H9 (cell line): Measurements from ENCODE around the gene PRSS22. TPM values are rescaled to one million over a fixed set of nuclear protein-coding genes. Genes with fewer than 3 reads are reported as not detected.

ENCODE experiments used
- DNase-seq: peaks from one replicate; pipeline ENCODE4 v3.0.0-alpha.2; 2017
- H2AFZ ChIP-seq: one replicate; pipeline ENCODE4 v1.6.1; 2013; ENCODE audit warnings: mild to moderate bottlenecking, low read length, control low read depth, moderate library complexity
- H2AK5ac ChIP-seq: 2 replicates; pipeline ENCODE4 v1.6.1; 2013; ENCODE audit warnings: low read length, control low read depth, mixed read lengths; ENCODE audit not compliant: insufficient read length
- H2BK120ac ChIP-seq: one replicate; pipeline ENCODE4 v1.6.1; 2013; ENCODE audit warnings: low read depth, mild to moderate bottlenecking, low read length, control low read depth, inconsistent platforms; ENCODE audit not compliant: poor library complexity, severe bottlenecking
- H2BK12ac ChIP-seq: 2 replicates; pipeline ENCODE4 v1.6.1; 2013; ENCODE audit warnings: low read length, control low read depth, mixed read lengths, low read depth; ENCODE audit not compliant: insufficient read length
- H2BK15ac ChIP-seq: 2 replicates; pipeline ENCODE4 v1.6.1; 2013; ENCODE audit warnings: low read depth, low read length, control low read depth
- H2BK20ac ChIP-seq: one replicate; pipeline ENCODE4 v1.6.1; 2013; ENCODE audit warnings: low read depth, mild to moderate bottlenecking, low read length, control low read depth, inconsistent platforms; ENCODE audit not compliant: poor library complexity, severe bottlenecking
- H2BK5ac ChIP-seq: 2 replicates; pipeline ENCODE4 v1.6.1; 2013; ENCODE audit warnings: low read length, control low read depth, mixed read lengths; ENCODE audit not compliant: insufficient read length
- H3K14ac ChIP-seq: 2 replicates; pipeline ENCODE4 v1.6.1; 2013; ENCODE audit warnings: low read length, control low read depth; ENCODE audit not compliant: insufficient read depth
- H3K18ac ChIP-seq: 2 replicates; pipeline ENCODE4 v1.6.1; 2013; ENCODE audit warnings: low read depth, mild to moderate bottlenecking, mixed read lengths, low read length, control low read depth; ENCODE audit not compliant: insufficient read length
- H3K23ac ChIP-seq: 2 replicates; pipeline ENCODE4 v1.6.1; 2013; ENCODE audit warnings: low read length, control low read depth, mixed read lengths, low read depth; ENCODE audit not compliant: insufficient read length
- H3K23me2 ChIP-seq: 2 replicates; pipeline ENCODE4 v1.6.1; 2013; ENCODE audit warnings: low read depth, mild to moderate bottlenecking, mixed read lengths, low read length, control low read depth; ENCODE audit not compliant: insufficient read length, poor library complexity, severe bottlenecking
- H3K27ac ChIP-seq: 2 replicates; pipeline ENCODE4 v1.5.1; 2013; ENCODE audit warnings: low read length, control low read depth, mixed read lengths, low read depth; ENCODE audit not compliant: insufficient read length
- H3K27me3 ChIP-seq: 2 replicates; pipeline ENCODE4 v1.6.1; 2013; ENCODE audit warnings: low read length, control low read depth, inconsistent platforms; ENCODE audit not compliant: insufficient read depth
- H3K4ac ChIP-seq: 2 replicates; pipeline ENCODE4 v1.6.1; 2013; ENCODE audit warnings: low read depth, mild to moderate bottlenecking, control low read depth, inconsistent platforms, low read length, moderate library complexity
- H3K4me1 ChIP-seq: 2 replicates; pipeline ENCODE4 v1.6.1; 2013; ENCODE audit warnings: low read length, control low read depth, inconsistent platforms; ENCODE audit not compliant: insufficient read depth
- H3K4me2 ChIP-seq: 2 replicates; pipeline ENCODE4 v1.6.1; 2013; ENCODE audit warnings: low read length, control low read depth, mixed read lengths; ENCODE audit not compliant: insufficient read length, insufficient read depth
- H3K56ac ChIP-seq: 2 replicates; pipeline ENCODE4 v1.6.1; 2013; ENCODE audit warnings: low read depth, mild to moderate bottlenecking, mixed read lengths, low read length, control low read depth; ENCODE audit not compliant: insufficient read length
- H3K79me1 ChIP-seq: 2 replicates; pipeline ENCODE4 v1.6.1; 2013; ENCODE audit warnings: low read depth, mild to moderate bottlenecking, moderate library complexity, low read length, control low read depth, inconsistent platforms; ENCODE audit not compliant: insufficient read depth, poor library complexity, severe bottlenecking
- H3K79me2 ChIP-seq: 2 replicates; pipeline ENCODE4 v1.6.1; 2013; ENCODE audit warnings: low read length, control low read depth, inconsistent platforms; ENCODE audit not compliant: insufficient read depth
- H3K9ac ChIP-seq: 2 replicates; pipeline ENCODE4 v1.6.1; 2013; ENCODE audit warnings: low read length, control low read depth, mixed read lengths; ENCODE audit not compliant: insufficient read length; ENCODE audit errors: extremely low read depth
- H3K9me3 ChIP-seq: one replicate; pipeline ENCODE4 v1.6.1; 2013; ENCODE audit warnings: low read depth, low read length, inconsistent platforms; ENCODE audit not compliant: control insufficient read depth
- H3T11ph ChIP-seq: one replicate; pipeline ENCODE4 v1.6.1; 2013; ENCODE audit warnings: mild to moderate bottlenecking, low read length, control low read depth, inconsistent platforms
- H4K20me1 ChIP-seq: one replicate; pipeline ENCODE4 v1.6.1; 2013; ENCODE audit not compliant: control insufficient read depth, insufficient read length, insufficient read depth
- H4K5ac ChIP-seq: 2 replicates; pipeline ENCODE4 v1.6.1; 2013; ENCODE audit warnings: low read depth, mild to moderate bottlenecking, mixed read lengths, low read length, control low read depth; ENCODE audit not compliant: insufficient read length
- H4K8ac ChIP-seq: replicated peaks from 2 replicates; pipeline ENCODE4 v1.6.1; 2013; ENCODE audit warnings: low read length, control low read depth, mixed read lengths, low read depth; ENCODE audit not compliant: insufficient read length
- H4K91ac ChIP-seq: 2 replicates; pipeline ENCODE4 v1.6.1; 2013; ENCODE audit warnings: low read depth, mild to moderate bottlenecking, moderate library complexity, mixed read lengths, low read length, control low read depth; ENCODE audit not compliant: insufficient read length
- H3K27ac Mint-ChIP-seq, 3 experiments: 2 replicates in 2 of 3; 3 replicates in 1 of 3; pipeline ENCODE4 v1.8.0; 2020 to 2021; ENCODE audit warnings: mixed read lengths in 3 of 3, mild to moderate bottlenecking in 1 of 3, moderate library complexity in 1 of 3
- H3K27me3 Mint-ChIP-seq: 2 replicates; pipeline ENCODE4 v1.8.0; 2021; ENCODE audit warnings: low read depth, mild to moderate bottlenecking, moderate library complexity, mixed read lengths
- H3K36me3 Mint-ChIP-seq, 3 experiments: 2 replicates in 2 of 3; 3 replicates in 1 of 3; pipeline ENCODE4 v1.8.0; 2020 to 2021; ENCODE audit warnings: low read depth in 3 of 3, mixed read lengths in 3 of 3; ENCODE audit not compliant: insufficient read depth in 1 of 3
- H3K4me1 Mint-ChIP-seq, 2 experiments: 2 replicates each; pipeline ENCODE4 v1.8.0; 2020; ENCODE audit warnings: mixed read lengths in 2 of 2
- H3K4me3 Mint-ChIP-seq, 2 experiments: 2 replicates in 1 of 2; 3 replicates in 1 of 2; pipeline ENCODE4 v1.8.0; 2020 to 2021; ENCODE audit warnings: mild to moderate bottlenecking in 2 of 2, mixed read lengths in 2 of 2, moderate library complexity in 1 of 2
- H3K9me3 Mint-ChIP-seq, 2 experiments: 2 replicates in 1 of 2; 3 replicates in 1 of 2; pipeline ENCODE4 v1.8.0; 2020; ENCODE audit warnings: mild to moderate bottlenecking in 2 of 2, mixed read lengths in 2 of 2, moderate library complexity in 1 of 2
- CTCF ChIP-seq: fragments of 200-600 bp; sonication (generic); conservative IDR thresholded peaks from 3 replicates; pipeline ENCODE4 v1.8.0; 2021; ENCODE audit warnings: antibody characterized with exemption, mild to moderate bottlenecking
- WGBS: extraction: QIAGEN DNeasy Blood & Tissue Kit; methylation state at CpG from one replicate; pipeline ENCODE4 v1.1.7; 2013; ENCODE audit warnings: missing lambda C conversion rate, low lambda C conversion rate, mixed read lengths; ENCODE audit not compliant: insufficient read length; ENCODE audit errors: extremely low coverage; 5-methylcytosine and 5-hydroxymethylcytosine counted together
- total RNA-seq: library from RNA; stranded (reverse); gene quantifications from 2 replicates; pipeline ENCODE4 v1.2.1, GENCODE V29; 2021

The PRSS22 gene
- total RNA-seq, 1 experiment from 2014 or later: 1.9 TPM

GRCh38 chr16:2830355-2830695, 27.6 kb downstream of the PRSS22 start:
- Histone ChIP-seq H3K9ac (no peak overlapping the region), H4K8ac (no peak overlapping the region), H3K23ac (no peak overlapping the region), H3K14ac (no peak overlapping the region), H2BK15ac (no peak overlapping the region), H3K79me2 (no peaks in the 10 kb centered on the region), H3K4me2 (no peak overlapping the region), H3K4ac (no peak overlapping the region), H2AFZ (no peak overlapping the region), H3K56ac (no peak overlapping the region), H3K23me2 (no peaks in the 10 kb centered on the region), H2AK5ac (no peak overlapping the region), H2BK20ac (no peak overlapping the region), H2BK120ac (no peak overlapping the region), H3K9me3 (no peaks in the 10 kb centered on the region), H3K27ac (no peak overlapping the region), H2BK5ac (no peak overlapping the region), H4K5ac (no peak overlapping the region), H3K4me1 (no peaks in the 10 kb centered on the region), H3K27me3 (no peaks in the 10 kb centered on the region), H4K91ac (no peak overlapping the region), H3T11ph (no peak overlapping the region), H2BK12ac (no peak overlapping the region), H3K79me1 (no peaks in the 10 kb centered on the region), H3K18ac (no peak overlapping the region), H4K20me1 (no peaks in the 10 kb centered on the region)
- TF ChIP-seq CTCF: no peak
- no CpG with 5 or more reads among the region's 5 CpGs for WGBS
- no peak for DNase-seq
- Mint-ChIP-seq H3K36me3 (no peaks in the 10 kb centered on the region; a peak in 1 of 7 replicates), H3K4me1 (peaks cover 0 to under 1% of the 10 kb centered on the region in 2 experiments; a peak in 1 of 4 replicates), H3K4me3 (no peak overlapping the region), H3K9me3 (no peaks in the 10 kb centered on the region; a peak in 1 of 5 replicates), H3K27ac (no peak overlapping the region), H3K27me3 (peaks cover 4% of the 10 kb centered on the region)
